ENCODE measurements around the gene HOXC5.

HOXC5 gene

GRCh38 chr12:54048406-54049093, 15.7 kb downstream of the HOXC5 start:
- Histone ChIP-seq H3K4me2 (no peak overlapping the region), H3K27ac (no peak overlapping the region), H3K27me3 (peaks cover 100% of the 10 kb centered on the region in 11 experiments), H3K9me3 (replicated peaks in 1 of 11) (peaks cover 12 to 46% (median 31%) of the 10 kb centered on the region in 11 experiments), H3K9ac (no peak overlapping the region), H4K20me1 (peaks cover 0 to 92% (median 44%) of the 10 kb centered on the region in 11 experiments; a peak in 15 of 22 replicates), H3K4me3 (no peak overlapping the region), H3K4me1 (peaks cover 0 to 18% (median 0%) of the 10 kb centered on the region in 10 experiments; a peak in 8 of 20 replicates), H3K36me3 (no peaks in the 10 kb centered on the region)
- no peak for TF ChIP-seq Cebpa-rat (IDR thresholded peaks at IDR 0.05)

- no peak overlapping the region for H3K27ac ChIP-seq
- H3K9ac ChIP-seq = no peak overlapping the region
- peaks cover 0 to 88% (median 44%) of the 10 kb centered on the region in 11 experiments; a peak in 15 of 22 replicates for H4K20me1 ChIP-seq
- peaks cover 0 to 18% (median 0%) of the 10 kb centered on the region in 10 experiments; a peak in 8 of 20 replicates for H3K4me1 ChIP-seq
- TF ChIP-seq Cebpa-rat (IDR thresholded peaks at IDR 0.05) = no peak
- no peaks in the 10 kb centered on the region for H3K36me3 ChIP-seq
- H3K4me3 ChIP-seq = no peak overlapping the region
- peaks cover 12 to 52% (median 35%) of the 10 kb centered on the region in 11 experiments for H3K9me3 ChIP-seq (replicated peaks in 1 of 11)
- peaks cover 100% of the 10 kb centered on the region in 11 experiments for H3K27me3 ChIP-seq
- H3K4me2 ChIP-seq = no peak overlapping the region
Measured at GRCh38 chr12:54049108-54049507, 16.3 kb downstream of the HOXC5 start.

- TF ChIP-seq Cebpa-rat (IDR thresholded peaks at IDR 0.05) = no peak
- H3K9ac ChIP-seq = no peak overlapping the region
- peaks cover 0 to 18% (median 0%) of the 10 kb centered on the region in 10 experiments; a peak in 8 of 20 replicates for H3K4me1 ChIP-seq
- no peak overlapping the region for H3K27ac ChIP-seq
- peaks cover 0 to 78% (median 39%) of the 10 kb centered on the region in 11 experiments; a peak in 15 of 22 replicates for H4K20me1 ChIP-seq
- H3K27me3 ChIP-seq = peaks cover 98 to 100% (median 100%) of the 10 kb centered on the region in 11 experiments
- peaks cover 12 to 52% (median 35%) of the 10 kb centered on the region in 11 experiments for H3K9me3 ChIP-seq (replicated peaks in 1 of 11)
- no peaks in the 10 kb centered on the region for H3K36me3 ChIP-seq
- H3K4me3 ChIP-seq = no peak overlapping the region
- no peak overlapping the region for H3K4me2 ChIP-seq
Measured at GRCh38 chr12:54050482-54050810, 17.6 kb downstream of the HOXC5 start.

- Histone ChIP-seq H3K9me3 (replicated peaks in 1 of 11) (peaks cover 12 to 52% (median 35%) of the 10 kb centered on the region in 11 experiments), H3K27me3 (peaks cover 98 to 100% (median 100%) of the 10 kb centered on the region in 11 experiments), H3K4me3 (no peak overlapping the region), H3K4me1 (peaks cover 0 to 18% (median 0%) of the 10 kb centered on the region in 10 experiments; a peak in 8 of 20 replicates), H3K9ac (no peak overlapping the region), H3K36me3 (no peaks in the 10 kb centered on the region), H3K4me2 (peak overlapping the region in 3 of 11 experiments; percentile 34 to 54 (median 48); a peak in 6 of 22 replicates), H3K27ac (no peak overlapping the region), H4K20me1 (peaks cover 0 to 74% (median 39%) of the 10 kb centered on the region in 11 experiments; a peak in 15 of 22 replicates)
- TF ChIP-seq Cebpa-rat (IDR thresholded peaks at IDR 0.05) = no peak
Measured at GRCh38 chr12:54051026-54051842, 18.4 kb downstream of the HOXC5 start.

- Histone ChIP-seq H4K20me1 (peaks cover 0 to 75% (median 34%) of the 10 kb centered on the region in 11 experiments; a peak in 15 of 22 replicates), H3K9ac (no peak overlapping the region), H3K27ac (no peak overlapping the region), H3K27me3 (peaks cover 98 to 100% (median 100%) of the 10 kb centered on the region in 11 experiments), H3K4me2 (peak overlapping the region in 1 of 11 experiments; percentile 54; a peak in 1 of 22 replicates), H3K4me3 (no peak overlapping the region), H3K9me3 (replicated peaks in 1 of 11) (peaks cover 12 to 47% (median 30%) of the 10 kb centered on the region in 11 experiments), H3K4me1 (peaks cover 0 to 18% (median 0%) of the 10 kb centered on the region in 10 experiments; a peak in 8 of 20 replicates), H3K36me3 (no peaks in the 10 kb centered on the region)
- TF ChIP-seq Cebpa-rat (IDR thresholded peaks at IDR 0.05) = no peak
Measured at GRCh38 chr12:54051874-54052437, 19.1 kb downstream of the HOXC5 start.

GRCh38 chr12:54052438-54053002, 19.7 kb downstream of the HOXC5 start:
- Histone ChIP-seq H3K36me3 (no peaks in the 10 kb centered on the region), H3K4me1 (peaks cover 0 to 18% (median 0%) of the 10 kb centered on the region in 10 experiments; a peak in 8 of 20 replicates), H4K20me1 (peaks cover 0 to 75% (median 28%) of the 10 kb centered on the region in 11 experiments; a peak in 16 of 22 replicates), H3K9ac (no peak overlapping the region), H3K9me3 (replicated peaks in 1 of 11) (peaks cover 6 to 42% (median 24%) of the 10 kb centered on the region in 11 experiments), H3K4me3 (peak overlapping the region in 1 of 10 experiments; percentile 29; a peak in 1 of 20 replicates), H3K4me2 (peak overlapping the region in 2 of 11 experiments; percentile 37 to 45; a peak in 2 of 22 replicates), H3K27ac (no peak overlapping the region), H3K27me3 (peaks cover 98 to 100% (median 100%) of the 10 kb centered on the region in 11 experiments)
- TF ChIP-seq Cebpa-rat (IDR thresholded peaks at IDR 0.05) = no peak

- peaks cover 98 to 100% (median 100%) of the 10 kb centered on the region in 11 experiments for H3K27me3 ChIP-seq
- H3K36me3 ChIP-seq = no peaks in the 10 kb centered on the region
- no peak overlapping the region for H3K9ac ChIP-seq
- peaks cover 0 to 73% (median 28%) of the 10 kb centered on the region in 11 experiments; a peak in 15 of 22 replicates for H4K20me1 ChIP-seq
- TF ChIP-seq Cebpa-rat (IDR thresholded peaks at IDR 0.05) = no peak
- peaks cover 0 to 35% (median 18%) of the 10 kb centered on the region in 11 experiments; a peak in 21 of 22 replicates for H3K9me3 ChIP-seq (replicated peaks in 1 of 11)
- peak overlapping the region in 3 of 10 experiments; percentile 15 to 29 (median 26); a peak in 1 of 20 replicates for H3K4me3 ChIP-seq
- H3K27ac ChIP-seq = no peak overlapping the region
- H3K4me1 ChIP-seq = peaks cover 0 to 18% (median 0%) of the 10 kb centered on the region in 10 experiments; a peak in 8 of 20 replicates
- peak overlapping the region in 4 of 11 experiments; percentile 27 to 45 (median 32); a peak in 5 of 22 replicates for H3K4me2 ChIP-seq
Measured at GRCh38 chr12:54053003-54053750, 20.3 kb downstream of the HOXC5 start.
